Osteoblast (primary cell): ENCODE measurements around the gene FAM181A. TPM values are rescaled to one million over a fixed set of nuclear protein-coding genes. Genes with fewer than 3 reads are reported as not detected.

Experiments used
- DNase-seq: peaks from one replicate; pipeline ENCODE4 v3.0.0; 2011; ENCODE audit warnings: low spot score, mixed read lengths; ENCODE audit not compliant: insufficient read length; ENCODE audit errors: missing footprints
- H2AFZ ChIP-seq: 2 replicates; pipeline ENCODE4 v1.6.0; 2011; ENCODE audit warnings: mild to moderate bottlenecking, low read length
- H3K27ac ChIP-seq: 2 replicates; pipeline ENCODE4 v1.5.1; 2011; ENCODE audit warnings: mild to moderate bottlenecking, low read depth, low read length, moderate library complexity
- H3K27me3 ChIP-seq: 2 replicates; pipeline ENCODE4 v1.6.0; 2012; ENCODE audit warnings: mild to moderate bottlenecking, control low read depth, inconsistent platforms, low read length, moderate library complexity; ENCODE audit not compliant: insufficient read depth
- H3K36me3 ChIP-seq: 2 replicates; pipeline ENCODE4 v1.5.1; 2011; ENCODE audit warnings: mild to moderate bottlenecking, low read length, control low read depth, moderate library complexity; ENCODE audit not compliant: insufficient read depth
- H3K4me1 ChIP-seq: 2 replicates; pipeline ENCODE4 v1.5.1; 2011; ENCODE audit warnings: mild to moderate bottlenecking, low read length, control low read depth, moderate library complexity; ENCODE audit not compliant: insufficient read depth
- H3K4me2 ChIP-seq: 2 replicates; pipeline ENCODE4 v1.6.0; 2011; ENCODE audit warnings: mild to moderate bottlenecking, low read length; ENCODE audit not compliant: insufficient read depth
- H3K4me3 ChIP-seq: fragments of 200-600 bp; sonication (generic); 3 replicates; pipeline ENCODE4 v1.5.1; 2012; ENCODE audit warnings: mild to moderate bottlenecking, low read length, inconsistent platforms; ENCODE audit not compliant: insufficient read depth
- H3K79me2 ChIP-seq: 2 replicates; pipeline ENCODE4 v1.6.0; 2012; ENCODE audit warnings: mild to moderate bottlenecking, low read length, control low read depth, inconsistent platforms; ENCODE audit not compliant: insufficient read depth
- H3K9me3 ChIP-seq: 2 replicates; pipeline ENCODE4 v1.5.1; 2011; ENCODE audit warnings: low read depth, low read length, control low read depth
- H4K20me1 ChIP-seq: 2 replicates; pipeline ENCODE4 v1.6.0; 2012; ENCODE audit warnings: mild to moderate bottlenecking, low read length, control low read depth; ENCODE audit not compliant: insufficient read depth
- CTCF ChIP-seq: IDR thresholded peaks from 2 replicates; pipeline ENCODE4 v1.5.1; 2011; ENCODE audit warnings: mild to moderate bottlenecking, low read depth, low read length, moderate library complexity; ENCODE audit errors: extremely low read depth
- total RNA-seq: library from RNA; depleted of rRNA; stranded (reverse); fragments of >200 nt; gene quantifications from 2 replicates; pipeline ENCODE4 v1.2.3, GENCODE V29; 2012

Gene FAM181A
- total RNA-seq, 1 donor = not detected

- peaks cover 20% of the 10 kb centered on the region for H3K4me1 ChIP-seq
These were observed 33.8 kb downstream of the FAM181A start for GRCh38 chr14:93960774-93961438.

GRCh38 chr14:93961620-93962019 lies 34.5 kb downstream of the FAM181A start:
- no peak for TF ChIP-seq CTCF
- no peaks in the 10 kb centered on the region for H3K9me3 ChIP-seq
- no peaks in the 10 kb centered on the region for H3K36me3 ChIP-seq

More at GRCh38 chr14:93960774-93961438, 33.8 kb downstream of the FAM181A start:
- Histone ChIP-seq H3K4me3 (no peak overlapping the region), H3K4me2 (no peak overlapping the region), H3K27ac (no peak overlapping the region), H3K79me2 (no peaks in the 10 kb centered on the region), H3K27me3 (no peaks in the 10 kb centered on the region), H4K20me1 (no peaks in the 10 kb centered on the region), H3K36me3 (no peaks in the 10 kb centered on the region), H3K9me3 (no peaks in the 10 kb centered on the region), H2AFZ (no peak overlapping the region)
- no peak for TF ChIP-seq CTCF
- no peak for DNase-seq

DNA sequence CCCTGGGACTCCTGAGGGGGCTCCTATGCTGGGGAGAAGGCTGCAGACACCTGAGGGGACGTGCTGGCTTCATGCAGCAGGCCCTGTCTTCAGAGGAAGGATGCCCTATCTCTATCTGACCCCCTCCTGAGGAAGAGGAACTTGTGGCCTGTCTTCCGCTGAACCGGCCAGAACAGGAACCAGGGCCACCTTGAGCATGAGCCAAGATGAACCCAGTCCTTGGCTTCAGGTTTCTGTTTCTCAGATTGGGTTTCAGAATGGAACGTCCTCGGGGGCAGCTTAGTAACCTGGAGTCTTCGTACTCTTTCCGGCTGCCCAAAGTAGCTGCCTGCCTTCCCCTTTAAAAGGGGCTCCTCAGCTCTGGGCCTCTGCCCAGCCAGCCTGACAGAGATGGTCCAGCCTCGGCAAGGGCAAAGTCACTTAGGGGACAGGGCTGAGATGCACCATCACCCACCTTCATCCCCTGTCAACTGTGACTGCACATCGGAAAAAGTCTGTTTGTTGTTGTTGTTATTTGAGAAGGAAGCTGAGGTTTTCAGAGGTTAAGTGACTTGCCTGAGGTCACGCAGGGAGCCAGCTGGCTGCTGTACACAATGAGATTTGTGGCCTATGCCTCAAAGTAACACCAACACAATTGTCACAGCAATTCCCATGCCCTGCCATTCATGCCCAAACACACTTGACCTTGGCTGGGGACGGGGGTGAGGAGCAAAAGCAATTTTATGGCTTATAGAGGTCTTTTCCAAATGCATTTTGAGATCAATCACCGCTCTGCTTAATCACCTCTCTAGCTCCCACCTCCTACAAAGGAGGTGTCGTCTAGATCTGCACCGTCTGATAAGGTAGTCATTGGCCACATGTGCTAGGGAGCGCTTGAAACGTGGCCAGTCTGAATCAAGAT lies 35.8 kb downstream of the FAM181A start:
- Histone ChIP-seq H3K27ac (no peak overlapping the region), H3K9me3 (no peaks in the 10 kb centered on the region), H2AFZ (no peak overlapping the region), H3K27me3 (no peaks in the 10 kb centered on the region), H3K4me1 (peaks cover 25% of the 10 kb centered on the region), H4K20me1 (no peaks in the 10 kb centered on the region), H3K36me3 (no peaks in the 10 kb centered on the region), H3K4me3 (no peak overlapping the region), H3K4me2 (no peak overlapping the region), H3K79me2 (no peaks in the 10 kb centered on the region)
- no peak for TF ChIP-seq CTCF
- peak; percentile 70 for DNase-seq

More at GRCh38 chr14:93961620-93962019, 34.5 kb downstream of the FAM181A start:
- H2AFZ ChIP-seq = no peak overlapping the region
- no peaks in the 10 kb centered on the region for H4K20me1 ChIP-seq
- no peaks in the 10 kb centered on the region for H3K27me3 ChIP-seq
- H3K79me2 ChIP-seq = no peaks in the 10 kb centered on the region
- H3K4me1 ChIP-seq = peaks cover 25% of the 10 kb centered on the region
- peak; percentile 72 for DNase-seq
- H3K27ac ChIP-seq = no peak overlapping the region
- H3K4me2 ChIP-seq = no peak overlapping the region
- H3K4me3 ChIP-seq = no peak overlapping the region

- Histone ChIP-seq H3K4me2 (no peak overlapping the region), H3K4me3 (no peak overlapping the region), H2AFZ (no peak overlapping the region), H4K20me1 (no peaks in the 10 kb centered on the region), H3K4me1 (peaks cover 25% of the 10 kb centered on the region), H3K36me3 (no peaks in the 10 kb centered on the region), H3K27ac (no peak overlapping the region), H3K9me3 (no peaks in the 10 kb centered on the region), H3K79me2 (no peaks in the 10 kb centered on the region), H3K27me3 (no peaks in the 10 kb centered on the region)
- DNase-seq = no peak
- no peak for TF ChIP-seq CTCF
These were observed 36.5 kb downstream of the FAM181A start for GRCh38 chr14:93963692-93964091.
